Renal cortical epithelial cell (primary cell): Measurements from ENCODE around the gene BEST1. TPM values are rescaled to one million over a fixed set of nuclear protein-coding genes. Genes with fewer than 3 reads are reported as not detected.
A peak's percentile ranks its signal among the peaks of the same experiment; 100 is the strongest.
"Not testable (repeated sequence)": the region's sequence is repeated elsewhere in the genome, so short reads cannot be mapped to it uniquely, and the experiment has no call there.

Experiments
- DNase-seq: peaks from one replicate; pipeline ENCODE4 v3.0.0-alpha.2; 2011; ENCODE audit warnings: low read depth
- total RNA-seq: library from RNA; depleted of rRNA; stranded (reverse); fragments of >200 nt; gene quantifications from 2 replicates; pipeline ENCODE4 v1.2.3, GENCODE V29; 2014

BEST1 gene
- total RNA-seq, 1 donor from 2014 or later: 1.1 TPM

DNA sequence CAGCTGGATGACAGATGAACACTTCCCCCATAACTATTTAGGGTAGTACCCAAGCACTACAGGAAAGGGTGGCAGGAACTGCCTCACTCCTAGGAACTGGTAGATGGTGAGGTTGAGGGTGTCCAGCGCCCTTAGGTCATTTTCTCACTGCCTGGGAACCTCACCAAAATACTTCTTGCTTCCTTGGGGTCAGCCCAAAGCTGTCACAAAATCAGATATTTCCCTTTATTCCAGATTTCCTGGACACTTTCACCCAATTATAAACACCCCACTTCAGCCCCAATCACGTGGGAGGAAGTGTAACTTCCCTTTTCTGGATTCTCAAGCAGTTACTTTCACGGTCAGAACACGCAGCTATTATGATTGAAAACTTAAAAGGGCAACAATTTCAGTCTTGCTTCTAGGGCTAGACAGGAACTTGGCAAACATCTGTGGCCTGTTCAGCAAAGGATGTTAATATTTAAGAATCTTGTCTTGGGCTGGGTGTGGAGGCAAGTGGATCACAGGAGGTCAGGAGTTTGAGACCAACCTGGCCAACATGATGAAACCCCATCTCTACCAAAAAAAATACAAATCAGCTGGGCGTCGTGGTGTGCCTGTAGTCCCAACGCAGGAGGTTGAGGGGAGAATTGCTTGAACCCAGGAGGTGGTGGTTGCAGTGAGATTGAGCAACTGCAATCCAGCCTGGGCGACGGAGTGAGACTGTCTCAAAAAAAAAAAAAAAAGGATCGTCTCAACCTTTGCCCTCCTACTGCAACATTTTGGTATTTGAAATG lies 13.3 kb downstream of the BEST1 start:
- peak; percentile 87 for DNase-seq

DNA sequence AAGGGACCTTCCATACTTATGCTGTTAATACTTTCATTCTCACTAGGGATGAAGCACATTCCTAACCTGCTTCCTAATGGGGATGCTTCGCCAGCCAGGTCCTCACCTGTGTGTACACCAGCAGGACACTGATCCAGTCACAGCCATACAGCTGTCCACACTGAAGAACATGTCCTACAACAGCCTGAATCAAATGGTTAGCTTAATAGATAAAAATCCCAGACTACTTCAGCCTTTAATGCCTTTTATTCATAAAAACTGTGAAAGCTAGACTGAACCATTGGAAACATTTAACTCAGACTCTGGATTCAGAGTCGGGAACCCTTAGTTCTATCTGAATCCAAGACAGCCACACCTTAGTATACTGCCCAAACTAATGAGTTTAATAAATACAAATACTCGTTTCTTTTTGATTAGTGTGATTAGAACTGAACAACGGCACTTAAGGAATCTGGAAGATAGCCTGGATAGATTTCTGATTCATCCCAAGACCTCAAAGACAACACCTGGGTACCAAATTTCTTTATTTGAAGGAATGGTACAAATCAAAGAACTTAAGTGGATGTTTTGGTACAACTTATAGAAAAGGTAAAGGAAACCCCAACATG lies 14.0 kb downstream of the BEST1 start:
- no peak for DNase-seq

DNA sequence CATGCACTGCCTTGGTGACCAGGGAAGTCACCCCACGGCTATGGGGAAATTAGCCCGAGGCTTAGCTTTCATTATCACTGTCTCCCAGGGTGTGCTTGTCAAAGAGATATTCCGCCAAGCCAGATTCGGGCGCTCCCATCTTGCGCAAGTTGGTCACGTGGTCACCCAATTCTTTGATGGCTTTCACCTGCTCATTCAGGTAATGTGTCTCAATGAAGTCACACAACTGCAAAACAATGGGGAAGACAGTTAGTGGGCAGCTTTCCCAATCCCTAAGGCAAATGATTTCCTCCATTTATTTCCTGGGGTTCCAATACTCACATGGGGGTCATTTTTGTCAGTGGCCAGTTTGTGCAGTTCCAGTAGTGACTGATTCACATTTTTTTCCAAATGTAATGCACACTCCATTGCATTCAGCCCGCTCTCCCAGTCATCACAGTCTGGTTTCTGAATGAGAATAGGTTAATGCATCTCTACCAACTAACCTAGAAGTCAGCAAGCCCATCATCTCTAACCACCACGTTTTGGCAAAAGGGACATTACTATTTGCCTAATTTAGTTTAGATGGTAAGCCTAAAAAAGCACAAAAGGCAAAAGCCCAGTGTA lies 14.6 kb downstream of the BEST1 start:
- not testable (repeated sequence) for DNase-seq

GRCh38 chr11:61966734-61967115 lies 16.6 kb downstream of the BEST1 start:
- no peak for DNase-seq

DNA sequence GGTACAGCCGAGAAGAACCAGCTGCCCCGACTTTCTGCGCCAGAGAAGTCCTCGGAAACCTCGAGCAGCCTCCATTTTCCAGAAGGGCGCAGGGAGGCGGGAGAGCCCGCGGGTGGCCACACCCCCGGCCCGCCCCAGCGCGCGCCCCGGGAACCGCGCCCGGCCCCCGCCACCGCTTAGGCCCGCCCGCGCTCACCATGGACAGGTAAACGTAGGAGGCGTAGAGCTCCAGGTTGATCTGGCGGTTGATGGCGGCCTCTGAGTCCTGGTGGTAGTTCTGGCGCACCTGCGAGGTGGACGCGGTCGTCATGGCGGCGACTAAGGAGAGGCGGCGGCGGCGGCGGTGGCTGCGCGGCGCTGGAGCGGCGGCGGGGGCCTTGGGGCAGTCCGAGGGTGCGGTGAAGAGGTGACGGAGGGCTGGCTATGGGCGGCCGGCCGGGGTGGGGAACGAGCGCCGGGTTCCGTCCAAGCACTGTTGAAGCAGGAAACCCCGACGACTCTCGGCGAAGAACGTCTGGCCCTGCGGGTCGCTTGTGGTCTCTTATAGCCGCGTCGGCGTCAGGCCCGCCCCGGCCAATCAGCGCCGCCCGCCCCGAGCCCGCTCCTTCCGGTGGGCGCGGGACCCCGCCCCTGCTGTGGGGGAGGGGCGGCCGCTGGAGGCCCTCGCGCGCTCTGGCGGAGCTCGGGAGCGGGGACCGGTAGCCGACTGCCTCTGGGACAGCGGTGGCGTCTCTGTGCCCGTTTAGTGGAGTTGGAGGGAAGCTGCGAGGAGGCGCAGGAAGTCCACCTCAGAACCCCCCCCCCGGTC lies 17.2 kb downstream of the BEST1 start, which contains the start of gene FTH1:
Gene FTH1, minus strand, starts transcription at position 519 of the 808 bp plus-strand sequence. Its CDS starts 209 bp downstream, at position 310.
- DNase-seq: peak; percentile 60

GRCh38 chr11:61967924-61968757 lies 18.0 kb downstream of the BEST1 start:
- no peak for DNase-seq

GRCh38 chr11:61968758-61969390 lies 18.7 kb downstream of the BEST1 start:
- DNase-seq: no peak

GRCh38 chr11:61969391-61969758 lies 19.2 kb downstream of the BEST1 start:
- DNase-seq: no peak

DNA sequence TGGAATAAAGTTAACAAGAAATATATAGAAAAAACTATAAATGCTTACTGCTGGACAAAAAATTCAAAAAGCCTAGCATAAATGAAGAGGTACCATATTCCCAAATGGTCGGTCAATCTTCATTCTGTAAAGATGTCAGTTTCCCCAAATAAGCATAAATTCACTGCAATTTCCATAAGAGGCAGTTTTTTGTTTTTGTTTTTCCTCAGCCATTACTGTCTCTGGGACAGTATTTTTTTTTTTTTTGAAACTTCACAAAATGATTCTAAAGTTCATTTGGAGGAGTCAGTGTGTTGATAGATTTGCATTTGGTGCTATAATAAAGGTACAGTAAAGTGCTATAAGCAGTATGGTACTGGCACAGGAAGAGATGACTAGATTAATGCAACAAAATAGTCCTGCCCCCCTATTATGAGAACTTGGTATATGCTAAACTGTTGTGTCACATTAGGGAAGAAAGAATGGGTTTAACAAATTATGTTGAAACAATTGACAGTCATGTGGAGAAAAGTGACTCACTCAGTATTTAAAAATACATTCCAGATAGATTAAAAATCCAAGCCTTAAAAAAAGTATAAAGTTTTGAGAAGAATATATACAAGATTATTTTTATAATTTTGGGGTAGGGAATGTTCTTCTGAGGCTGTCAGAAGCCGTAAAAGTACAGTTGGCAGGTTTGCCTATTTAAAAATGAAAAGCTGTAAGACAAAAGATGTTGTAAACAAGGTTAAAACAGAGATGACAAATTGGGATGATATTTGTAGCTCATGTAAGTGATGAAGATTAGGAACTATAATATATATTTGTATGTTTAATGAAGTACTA lies 19.9 kb downstream of the BEST1 start:
- DNase-seq: peak; percentile 91

GRCh38 chr11:61971248-61972111 lies 21.3 kb downstream of the BEST1 start:
- peak; percentile 99 for DNase-seq

DNA sequence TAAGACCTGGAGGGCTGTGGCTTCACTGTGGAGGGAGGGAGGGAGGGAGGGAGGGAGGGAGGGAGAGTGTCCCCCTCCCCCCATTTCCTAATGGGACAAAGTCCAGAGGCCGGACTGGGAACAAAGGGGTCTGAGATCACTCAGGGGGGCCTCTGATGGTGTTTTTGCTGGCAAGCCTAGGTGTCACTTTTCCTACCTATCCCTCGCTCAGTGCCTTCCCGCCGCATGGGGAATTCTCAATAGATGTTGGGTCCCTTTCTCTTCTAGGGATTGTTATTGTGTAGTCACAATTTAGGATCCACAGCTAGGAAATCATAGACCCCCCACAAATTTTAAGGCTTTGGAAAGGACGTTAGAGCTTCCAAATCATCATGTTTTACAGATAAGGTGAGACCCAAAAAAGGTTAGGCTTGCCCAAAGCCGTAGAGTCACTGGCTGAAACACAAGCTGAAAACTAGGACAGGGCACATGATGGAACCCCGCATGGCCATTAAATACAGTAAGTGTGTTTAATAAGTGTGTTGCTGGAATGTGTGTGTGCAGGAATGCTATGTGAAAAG lies 22.0 kb downstream of the BEST1 start:
- no peak for DNase-seq

DNA sequence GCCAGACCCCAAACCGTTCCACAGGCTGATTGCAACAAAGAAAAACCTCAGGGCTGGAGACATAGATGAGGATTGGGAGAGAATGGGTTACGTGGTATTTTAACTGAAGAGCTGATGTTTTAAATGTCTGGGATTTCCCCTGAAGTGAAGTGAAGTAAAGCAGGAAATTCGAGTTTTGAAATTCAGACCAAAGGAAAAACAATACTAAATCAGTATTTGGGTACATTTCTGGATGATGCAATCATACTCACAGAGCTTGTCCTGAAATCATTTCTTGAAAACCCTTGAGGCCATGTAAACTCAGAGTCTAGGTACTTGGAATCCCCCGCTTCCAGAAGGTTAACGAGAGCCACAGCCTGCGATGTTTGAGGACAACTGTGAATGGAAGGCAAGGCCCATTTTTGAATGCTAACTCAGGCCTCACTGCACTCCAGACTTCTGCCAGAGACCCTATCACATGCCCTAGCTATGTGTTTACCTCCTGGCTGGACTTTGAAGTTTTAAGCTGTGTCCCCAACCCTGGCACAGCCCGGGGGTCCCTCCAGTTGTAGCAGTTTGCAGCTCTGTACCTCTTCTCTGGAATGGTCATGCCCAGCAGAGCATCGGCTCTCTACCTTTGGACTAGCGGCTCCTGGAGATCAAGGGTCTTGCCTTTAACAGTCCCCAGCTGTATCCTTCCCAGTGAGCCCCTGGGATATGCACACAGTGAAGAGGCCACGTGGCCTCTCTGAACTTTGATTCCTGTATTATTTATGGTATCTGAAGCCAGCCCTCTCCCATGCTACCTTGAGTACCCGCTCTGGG lies 22.7 kb downstream of the BEST1 start:
- peak; percentile 99 for DNase-seq

GRCh38 chr11:61973476-61974162 lies 23.5 kb downstream of the BEST1 start:
- DNase-seq: no peak

DNA sequence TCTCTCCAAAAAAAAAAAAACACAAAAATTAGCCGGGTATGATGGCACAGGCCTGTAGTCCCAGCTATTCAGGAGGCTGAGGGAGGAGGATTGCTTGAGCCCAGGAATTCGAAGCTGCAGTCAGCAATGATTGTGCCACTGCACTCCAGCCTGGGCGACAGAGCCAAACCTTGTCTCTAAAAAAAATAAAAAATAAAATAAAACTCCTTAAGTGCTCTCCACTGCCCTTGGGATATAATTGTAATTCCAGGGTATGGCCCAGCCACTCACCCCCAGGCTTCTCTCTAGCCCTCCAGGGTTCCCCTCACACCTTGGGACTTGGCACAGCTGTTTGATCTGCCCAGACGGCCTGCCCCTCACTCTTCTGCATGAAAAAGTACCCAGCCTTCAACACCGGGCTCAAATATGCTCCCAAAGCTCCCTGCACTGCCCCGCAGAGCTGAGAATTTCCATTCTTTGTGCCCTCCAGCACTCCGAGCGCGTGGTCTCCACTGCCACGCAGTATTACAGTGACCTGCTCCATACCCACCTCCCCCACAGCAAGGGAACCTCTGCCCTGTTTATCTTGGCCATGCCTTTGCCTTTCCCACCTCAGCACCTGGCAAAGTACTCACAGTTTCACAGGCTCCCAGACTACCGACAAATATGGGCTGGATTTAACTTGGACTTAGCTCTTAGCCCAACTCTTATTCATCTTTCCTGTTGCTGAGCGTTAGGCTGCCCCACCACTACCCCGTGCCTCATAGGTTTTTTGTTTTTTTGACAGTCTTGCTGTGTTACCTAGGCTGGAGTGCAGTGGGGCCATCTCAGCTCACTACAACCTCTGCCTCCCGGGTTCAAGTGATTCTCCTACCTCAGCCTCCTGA lies 24.8 kb downstream of the BEST1 start:
- DNase-seq: peak; percentile 84

DNA sequence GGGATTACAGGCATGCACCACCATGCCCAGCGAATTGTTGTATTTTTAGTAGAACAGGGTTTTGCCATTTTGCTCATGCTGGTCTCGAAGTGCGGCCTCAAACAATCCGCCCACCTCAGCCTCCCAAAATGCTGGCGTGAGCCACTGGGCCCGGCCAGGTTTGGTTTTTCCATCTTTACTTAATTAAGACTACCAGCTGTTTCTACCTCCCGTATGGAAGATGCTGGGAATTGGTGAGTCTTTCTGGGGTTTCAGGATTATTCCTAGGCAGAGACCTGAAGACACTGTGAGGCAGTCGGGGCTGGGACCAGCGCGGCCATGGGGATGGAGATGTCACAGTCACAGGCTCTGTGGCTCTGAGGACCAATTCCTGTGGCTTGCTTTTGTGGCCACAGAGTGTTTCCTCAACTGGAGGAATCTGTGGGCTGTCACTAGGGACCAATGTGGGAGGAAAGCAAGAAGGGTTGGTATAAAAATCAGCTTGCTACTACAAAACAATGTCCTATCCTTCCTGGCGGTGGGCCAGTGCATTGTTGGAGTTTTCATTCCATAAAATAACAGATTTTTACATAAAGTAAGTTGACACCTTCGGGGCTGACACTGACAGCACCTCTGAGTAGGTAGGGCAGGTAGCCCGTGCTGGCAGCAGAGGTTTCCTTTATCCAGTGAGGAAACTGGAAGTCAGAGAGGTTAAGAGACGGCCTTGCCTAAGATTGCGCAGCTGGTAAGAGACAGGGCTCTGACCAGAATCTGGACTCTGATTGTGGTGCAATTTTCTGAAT lies 25.7 kb downstream of the BEST1 start:
- DNase-seq: no peak
